GM12865 (cell line): ENCODE measurements around the gene AP1B1.
A peak's percentile ranks its signal among the peaks of the same experiment; 100 is the strongest.

Experiments used
- DNase-seq: peaks from one replicate; pipeline ENCODE4 v3.0.0; 2010; ENCODE audit warnings: low read depth
- H3K4me3 ChIP-seq: 2 replicates; pipeline ENCODE4 v1.5.1; 2011; ENCODE audit warnings: mild to moderate bottlenecking, low read depth, low read length, control low read depth
- TF ChIP-seq, protein P1 (sequence below): IDR thresholded peaks from 2 replicates; pipeline ENCODE4 v1.5.1; 2011; ENCODE audit warnings: low read length, control low read depth, low read depth, inconsistent platforms; ENCODE audit not compliant: insufficient read depth; ENCODE audit errors: missing control alignments

Gene AP1B1

DNA sequence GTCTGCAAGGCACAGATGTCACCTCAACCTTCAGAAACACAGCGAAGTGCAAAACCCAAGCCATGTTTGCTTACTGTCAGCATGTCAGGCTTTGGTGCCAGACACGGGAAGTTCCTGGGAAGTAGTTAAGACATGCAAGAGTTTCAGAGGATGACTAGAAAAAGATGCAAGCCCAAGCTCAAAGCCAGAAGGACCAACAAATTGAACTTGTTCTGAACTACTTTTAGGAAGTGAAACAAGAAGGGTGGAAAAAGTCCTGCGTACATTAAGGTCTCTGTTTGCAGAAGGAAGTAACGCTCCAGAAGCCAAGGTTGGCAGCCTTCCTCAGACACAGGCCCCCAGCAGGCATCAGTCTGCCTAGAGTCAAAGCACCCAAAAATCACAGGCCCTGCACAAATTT, 2.6 kb downstream of the AP1B1 start:
- TF ChIP-seq, protein P1, sequence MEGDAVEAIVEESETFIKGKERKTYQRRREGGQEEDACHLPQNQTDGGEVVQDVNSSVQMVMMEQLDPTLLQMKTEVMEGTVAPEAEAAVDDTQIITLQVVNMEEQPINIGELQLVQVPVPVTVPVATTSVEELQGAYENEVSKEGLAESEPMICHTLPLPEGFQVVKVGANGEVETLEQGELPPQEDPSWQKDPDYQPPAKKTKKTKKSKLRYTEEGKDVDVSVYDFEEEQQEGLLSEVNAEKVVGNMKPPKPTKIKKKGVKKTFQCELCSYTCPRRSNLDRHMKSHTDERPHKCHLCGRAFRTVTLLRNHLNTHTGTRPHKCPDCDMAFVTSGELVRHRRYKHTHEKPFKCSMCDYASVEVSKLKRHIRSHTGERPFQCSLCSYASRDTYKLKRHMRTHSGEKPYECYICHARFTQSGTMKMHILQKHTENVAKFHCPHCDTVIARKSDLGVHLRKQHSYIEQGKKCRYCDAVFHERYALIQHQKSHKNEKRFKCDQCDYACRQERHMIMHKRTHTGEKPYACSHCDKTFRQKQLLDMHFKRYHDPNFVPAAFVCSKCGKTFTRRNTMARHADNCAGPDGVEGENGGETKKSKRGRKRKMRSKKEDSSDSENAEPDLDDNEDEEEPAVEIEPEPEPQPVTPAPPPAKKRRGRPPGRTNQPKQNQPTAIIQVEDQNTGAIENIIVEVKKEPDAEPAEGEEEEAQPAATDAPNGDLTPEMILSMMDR: no peak
- peak; percentile 68 for DNase-seq
- no peak overlapping the region for H3K4me3 ChIP-seq

DNA sequence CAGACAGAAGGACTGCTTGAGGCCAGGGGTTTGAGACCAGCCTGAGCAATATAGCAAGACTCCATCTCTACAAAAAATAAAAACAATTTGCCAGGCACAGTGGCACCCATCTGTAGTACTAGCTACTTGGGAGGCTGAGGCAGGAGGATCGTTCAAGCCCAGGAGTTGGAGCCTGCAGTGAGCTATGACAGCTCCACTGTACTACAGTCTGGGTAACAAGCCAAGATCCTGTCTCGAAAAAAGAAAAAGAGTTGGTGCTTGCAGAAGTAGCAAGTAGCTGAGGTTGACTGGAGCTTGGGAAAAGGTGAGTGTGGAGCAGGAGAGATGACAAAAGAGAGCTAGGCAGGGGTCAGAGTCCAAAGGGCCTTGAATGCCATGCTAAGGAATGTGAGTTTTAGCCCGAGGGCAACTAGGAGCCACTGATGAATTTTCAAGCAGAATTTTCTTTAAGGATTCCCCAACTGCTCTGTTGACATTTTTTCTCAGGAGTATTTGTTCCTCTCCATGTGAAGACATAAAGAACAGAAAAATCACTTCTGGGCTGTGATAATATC, 3.1 kb downstream of the AP1B1 start:
- TF ChIP-seq, protein P1: no peak
- DNase-seq: no peak
- no peak overlapping the region for H3K4me3 ChIP-seq

DNA sequence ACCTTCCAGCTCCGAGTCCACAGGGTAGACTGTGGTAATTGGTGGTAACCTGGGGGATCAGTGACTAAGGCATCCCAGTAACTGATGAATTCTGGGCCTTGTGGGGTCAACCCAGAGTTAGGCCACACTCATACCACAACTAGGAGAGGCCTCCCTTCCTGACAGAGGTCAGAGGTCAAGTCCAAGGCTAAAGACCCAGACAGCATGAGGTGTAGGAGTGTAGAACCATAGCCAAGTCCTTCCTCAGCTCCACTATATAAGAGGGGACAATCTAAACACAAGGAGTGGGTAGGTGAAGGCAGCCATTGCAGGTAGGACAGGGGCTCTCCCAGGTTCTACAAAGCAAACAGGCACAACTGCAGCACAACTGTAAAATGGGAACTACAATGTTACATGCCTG, 4.6 kb downstream of the AP1B1 start:
- H3K4me3 ChIP-seq: no peak overlapping the region
- TF ChIP-seq, protein P1: no peak
- DNase-seq: no peak

DNA sequence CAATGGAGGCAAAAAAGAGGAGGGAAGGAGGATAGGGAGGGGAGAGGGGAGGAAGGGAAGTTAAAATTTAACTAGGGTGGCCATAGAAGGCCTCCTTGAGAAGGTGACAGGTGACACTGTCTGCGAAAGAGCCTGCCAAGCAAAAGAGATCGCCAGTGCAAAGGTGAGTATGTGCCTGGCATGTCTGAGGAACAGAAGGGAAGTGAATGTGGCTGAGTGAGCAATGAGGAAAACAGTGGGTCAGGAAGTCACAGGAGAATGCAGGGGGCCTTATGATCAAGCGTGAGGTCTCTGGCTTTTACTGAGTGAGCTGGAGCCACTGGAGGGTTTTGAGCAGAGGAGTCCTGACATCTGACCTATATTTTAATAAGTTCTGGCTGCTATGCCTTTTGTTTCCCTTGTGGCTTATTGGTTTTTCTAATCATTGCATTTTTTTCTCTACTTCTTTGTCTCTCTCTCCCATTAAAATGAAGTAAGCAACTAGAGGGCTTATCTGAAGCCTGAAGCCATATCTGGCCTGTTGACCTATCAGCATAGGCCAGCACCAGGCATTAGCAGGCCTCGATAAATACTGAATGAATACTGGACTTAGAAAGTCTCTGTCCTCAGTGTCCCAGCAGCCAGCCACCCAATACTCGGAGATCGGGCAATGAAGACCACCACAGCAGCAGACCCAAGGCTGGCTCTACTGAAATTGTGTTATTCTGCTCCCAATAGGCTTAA, 5.6 kb downstream of the AP1B1 start:
- no peak overlapping the region for H3K4me3 ChIP-seq
- DNase-seq: no peak
- TF ChIP-seq, protein P1: no peak

- TF ChIP-seq, protein P1: no peak
- H3K4me3 ChIP-seq: no peak overlapping the region
- no peak for DNase-seq
Observed at GRCh38 chr22:29380856-29381255, 7.5 kb downstream of the AP1B1 start.

DNA sequence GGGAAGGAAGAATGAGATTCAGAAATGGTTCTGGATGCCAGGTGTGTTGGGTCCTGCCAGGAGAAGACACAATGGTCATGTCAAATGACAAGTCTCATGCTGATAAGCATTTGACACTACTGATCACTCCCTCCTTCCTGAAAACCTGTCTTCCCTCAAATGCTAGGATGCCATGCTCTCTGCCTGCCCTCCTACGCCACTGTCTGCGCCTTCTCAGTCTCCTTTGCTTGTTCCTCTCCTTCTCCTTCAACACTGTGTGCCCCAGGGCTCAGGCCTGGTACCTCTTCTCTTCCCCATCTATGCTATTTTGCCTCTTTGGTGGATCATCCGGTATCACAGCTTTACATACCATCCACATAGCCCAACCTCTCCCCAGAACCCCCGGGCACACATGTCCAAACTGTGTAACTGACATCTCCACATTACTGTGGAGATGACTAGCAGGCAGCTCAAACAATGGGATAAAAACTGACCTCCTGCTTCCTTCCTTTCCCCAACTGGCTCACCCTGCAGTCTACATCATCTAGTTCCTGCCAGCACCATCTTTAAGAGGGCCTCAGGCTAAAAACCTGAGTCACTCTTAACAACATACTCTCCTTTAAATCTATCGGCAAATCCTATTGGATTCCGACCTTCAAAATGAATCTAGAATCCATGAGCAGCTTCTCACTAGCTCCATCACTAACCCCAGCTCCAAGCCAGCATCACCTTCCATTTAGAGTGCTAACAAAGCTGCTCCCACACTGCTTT, 8.2 kb downstream of the AP1B1 start:
- no peak overlapping the region for H3K4me3 ChIP-seq
- TF ChIP-seq, protein P1: no peak
- DNase-seq: no peak
